Ovary (tissue), 3 donors: ENCODE measurements around the gene HDAC9.

Experiments used
- POLR2A ChIP-seq: fragments of 450-650 bp; IDR thresholded peaks from one replicate; pipeline ENCODE4 v1.6.1; 2017; ENCODE audit warnings: antibody characterized with exemption, mild to moderate bottlenecking, moderate library complexity
- TF ChIP-seq, protein P1 (sequence below), 3 donors: fragments of 450-650 bp in 2 of 3; fragments of 200-600 bp in 1 of 3; IDR thresholded peaks; one replicate each; pipeline versions ENCODE4 v1.5.1 to v1.8.0; 2016 to 2022; ENCODE audit warnings: antibody characterized with exemption in 3 of 3, mild to moderate bottlenecking in 1 of 3
- donor health status: DM: no; HTN: no; CAD: no.

DNA sequence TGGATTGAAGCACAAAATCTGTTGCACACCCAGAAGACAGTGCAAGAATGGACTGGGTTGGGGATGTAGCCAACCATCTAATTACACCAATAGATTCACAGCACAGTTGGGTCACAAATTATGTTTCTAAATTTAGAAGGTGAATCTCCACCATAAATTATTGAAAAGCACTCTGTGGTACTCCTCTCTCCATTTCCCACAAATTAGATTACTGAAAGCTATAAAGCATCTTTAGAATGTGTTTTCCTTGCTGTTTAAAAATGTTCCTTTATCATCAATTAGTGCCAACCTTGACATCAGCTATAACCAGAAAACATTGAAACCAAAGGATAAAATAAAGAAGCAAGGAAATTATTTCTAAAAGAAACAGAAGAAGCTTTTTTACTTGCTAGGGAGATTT, 39.9 kb upstream of the HDAC9 start:
- no peak for TF ChIP-seq POLR2A
- TF ChIP-seq, protein P1, sequence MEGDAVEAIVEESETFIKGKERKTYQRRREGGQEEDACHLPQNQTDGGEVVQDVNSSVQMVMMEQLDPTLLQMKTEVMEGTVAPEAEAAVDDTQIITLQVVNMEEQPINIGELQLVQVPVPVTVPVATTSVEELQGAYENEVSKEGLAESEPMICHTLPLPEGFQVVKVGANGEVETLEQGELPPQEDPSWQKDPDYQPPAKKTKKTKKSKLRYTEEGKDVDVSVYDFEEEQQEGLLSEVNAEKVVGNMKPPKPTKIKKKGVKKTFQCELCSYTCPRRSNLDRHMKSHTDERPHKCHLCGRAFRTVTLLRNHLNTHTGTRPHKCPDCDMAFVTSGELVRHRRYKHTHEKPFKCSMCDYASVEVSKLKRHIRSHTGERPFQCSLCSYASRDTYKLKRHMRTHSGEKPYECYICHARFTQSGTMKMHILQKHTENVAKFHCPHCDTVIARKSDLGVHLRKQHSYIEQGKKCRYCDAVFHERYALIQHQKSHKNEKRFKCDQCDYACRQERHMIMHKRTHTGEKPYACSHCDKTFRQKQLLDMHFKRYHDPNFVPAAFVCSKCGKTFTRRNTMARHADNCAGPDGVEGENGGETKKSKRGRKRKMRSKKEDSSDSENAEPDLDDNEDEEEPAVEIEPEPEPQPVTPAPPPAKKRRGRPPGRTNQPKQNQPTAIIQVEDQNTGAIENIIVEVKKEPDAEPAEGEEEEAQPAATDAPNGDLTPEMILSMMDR (IDR thresholded peaks at IDR 0.05) = no peak
